HCT116 (cell line): ENCODE results near the gene HIC1. TPM values are rescaled to one million over a fixed set of nuclear protein-coding genes. Genes with fewer than 3 reads are reported as not detected.

Source experiments
- ATAC-seq: fragments of 200-7000 bp; cut with Tn5 transposase; 2 replicates; pipeline ENCODE4 v1.9.1; 2020; ENCODE audit warnings: mild to moderate bottlenecking, moderate library complexity
- BruUV-seq: library from RNA; stranded (reverse); fragments of 400-500 nt; replicated peaks from 2 replicates; lab custom pipeline; 2021; lab: Mats Ljungman, UMichigan
- CTCF ChIA-PET: fragments of 300-600 bp; sonication (Branson Sonifier 250); formaldehyde crosslinking; loops from one replicate; lab custom pipeline; 2021; ENCODE audit warnings: antibody characterized with exemption; lab: Charles Lee
- POLR2A ChIA-PET: fragments of 300-600, 350-600 bp; sonication (Branson Sonifier 250); formaldehyde crosslinking; loops from one replicate; lab custom pipeline; 2021; ENCODE audit warnings: antibody characterized with exemption; lab: Charles Lee
- RAD21 ChIA-PET, 2 experiments: fragments of 300-600 bp; sonication (Branson Sonifier 250); formaldehyde crosslinking; loops; one replicate each; lab custom pipeline; 2023; ENCODE audit warnings: low total read pairs in 2 of 2; ENCODE audit not compliant: uncharacterized antibody in 2 of 2, unreplicated experiment in 2 of 2, low non-redundant PET in 1 of 2; lab: Charles Lee
- DNase-seq: peaks from one replicate; pipeline ENCODE4 v3.0.0-alpha.2; 2010; ENCODE audit warnings: low read depth, low spot score
- H2AFZ ChIP-seq: fragments of 200-600 bp; shearing (Covaris generic), sonication (generic); 2 replicates; pipeline ENCODE4 v1.6.1; 2017; ENCODE audit warnings: low read depth, mixed run types, mixed read lengths, antibody characterized with exemption, low read length; ENCODE audit not compliant: poor library complexity, severe bottlenecking
- H3K27ac ChIP-seq: 2 replicates; pipeline ENCODE4 v1.5.1; 2012; ENCODE audit warnings: low read depth, low read length
- H3K27me3 ChIP-seq: fragments of 200-600 bp; sonication (generic); 2 replicates; pipeline ENCODE4 v1.6.1; 2016; ENCODE audit warnings: mixed run types, low read length, mixed read lengths; ENCODE audit not compliant: insufficient read depth
- H3K36me3 ChIP-seq, 2 experiments: fragments of 200-500 bp in 1 of 2; fragments of 200-600 bp in 1 of 2; sonication (Bioruptor generic) in 1 of 2; sonication (generic) in 1 of 2; 2 replicates each; pipeline versions ENCODE4 v1.5.1 to v1.6.1; 2014 to 2016; ENCODE audit warnings: low read length in 2 of 2, inconsistent platforms in 1 of 2, mixed read lengths in 1 of 2, mixed run types in 1 of 2; ENCODE audit not compliant: insufficient read depth in 2 of 2, control insufficient read depth in 1 of 2
- H3K4me1 ChIP-seq, 2 experiments: fragments of 200-600 bp in 1 of 2; sonication (generic) in 1 of 2; 2 replicates each; pipeline versions ENCODE4 v1.5.1 to v1.6.1; 2012 to 2017; ENCODE audit warnings: low read length in 2 of 2, inconsistent platforms in 1 of 2, mild to moderate bottlenecking in 1 of 2, mixed read lengths in 1 of 2, mixed run types in 1 of 2, moderate library complexity in 1 of 2; ENCODE audit not compliant: insufficient read depth in 2 of 2, control insufficient read depth in 1 of 2
- H3K4me2 ChIP-seq: fragments of 200-600 bp; sonication (generic); 2 replicates; pipeline ENCODE4 v1.6.1; 2017; ENCODE audit warnings: mixed run types, low read length, mixed read lengths
- H3K4me3 ChIP-seq, 2 experiments: fragments of 200-600 bp in 1 of 2; sonication (generic) in 1 of 2; replicated peaks in 1 of 2; 2 replicates each; pipeline ENCODE4 v1.5.1; 2011 to 2016; ENCODE audit warnings: low read length in 2 of 2, control low read depth in 1 of 2, low read depth in 1 of 2, mild to moderate bottlenecking in 1 of 2, mixed read lengths in 1 of 2, mixed run types in 1 of 2
- H3K79me2 ChIP-seq: fragments of 200-600 bp; sonication (generic); 2 replicates; pipeline ENCODE4 v1.6.1; 2017; ENCODE audit warnings: mild to moderate bottlenecking, mixed run types, low read length, moderate library complexity, mixed read lengths; ENCODE audit not compliant: insufficient read depth
- H3K9ac ChIP-seq: fragments of 200-600 bp; sonication (generic); 2 replicates; pipeline ENCODE4 v1.6.1; 2016; ENCODE audit warnings: low read length, mixed read lengths
- H3K9me2 ChIP-seq: fragments of 200-600 bp; sonication (generic), shearing (Covaris generic); 2 replicates; pipeline ENCODE4 v1.6.1; 2017; ENCODE audit warnings: mixed run types, mild to moderate bottlenecking, moderate library complexity; ENCODE audit not compliant: insufficient read depth
- H3K9me3 ChIP-seq, 2 experiments: fragments of 200-500 bp in 1 of 2; fragments of 200-600 bp in 1 of 2; sonication (Bioruptor generic) in 1 of 2; sonication (generic) in 1 of 2; 2 replicates each; pipeline ENCODE4 v1.6.1; 2014 to 2017; ENCODE audit warnings: low read length in 2 of 2, mixed read lengths in 2 of 2, inconsistent platforms in 1 of 2, low read depth in 1 of 2, mild to moderate bottlenecking in 1 of 2, mixed run types in 1 of 2, moderate library complexity in 1 of 2; ENCODE audit not compliant: control insufficient read depth in 1 of 2, insufficient read depth in 1 of 2
- H4K20me1 ChIP-seq: fragments of 200-600 bp; sonication (generic), shearing (Covaris generic); 2 replicates; pipeline ENCODE4 v1.6.1; 2017; ENCODE audit warnings: mixed run types, mild to moderate bottlenecking, moderate library complexity; ENCODE audit not compliant: insufficient read depth
- CBX3 ChIP-seq: IDR thresholded peaks from 2 replicates; pipeline ENCODE4 v1.6.1; 2012; ENCODE audit warnings: low read depth
- CEBPB ChIP-seq: IDR thresholded peaks from 2 replicates; pipeline ENCODE4 v1.6.1; 2012; ENCODE audit warnings: low read depth
- CTCF ChIP-seq, 3 experiments: fragments of 200-600 bp in 1 of 3; sonication (generic) in 1 of 3; IDR thresholded peaks in 2 of 3; conservative IDR thresholded peaks in 1 of 3; 2 replicates each; pipeline ENCODE4 v1.5.1; 2012 to 2017; ENCODE audit warnings: low read depth in 2 of 3, low read length in 2 of 3, antibody characterized with exemption in 1 of 3, borderline replicate concordance in 1 of 3, control low read depth in 1 of 3, mild to moderate bottlenecking in 1 of 3, mixed read lengths in 1 of 3, mixed run types in 1 of 3, moderate library complexity in 1 of 3; ENCODE audit not compliant: insufficient read depth in 1 of 3
- EGR1 ChIP-seq: IDR thresholded peaks from 2 replicates; pipeline ENCODE4 v1.6.1; 2012; ENCODE audit warnings: low read depth
- POLR2A ChIP-seq: IDR thresholded peaks from 2 replicates; pipeline ENCODE4 v1.7.0; 2011; ENCODE audit warnings: borderline replicate concordance; ENCODE audit not compliant: insufficient read depth, insufficient read length; ENCODE audit errors: extremely low read depth
- SIN3A ChIP-seq: IDR thresholded peaks from 2 replicates; pipeline ENCODE4 v1.6.1; 2012; ENCODE audit warnings: low read depth
- YY1 ChIP-seq: IDR thresholded peaks from 2 replicates; pipeline ENCODE4 v1.6.1; 2011; ENCODE audit warnings: low read length, low read depth, moderate library complexity, mild to moderate bottlenecking; ENCODE audit not compliant: insufficient replicate concordance; ENCODE audit errors: extremely low read depth
- ZBTB33 ChIP-seq: IDR thresholded peaks from 2 replicates; pipeline ENCODE4 v1.6.1; 2011; ENCODE audit warnings: mild to moderate bottlenecking, low read length, moderate library complexity; ENCODE audit not compliant: insufficient replicate concordance; ENCODE audit errors: extremely low read depth
- ZFX ChIP-seq: fragments of 450-650 bp; IDR thresholded peaks from 2 replicates; pipeline ENCODE4 v1.6.1; 2017
- intact Hi-C: fragments of 100-400 bp; cut with micrococcal nuclease; formaldehyde crosslinking; loops from 2 replicates; pipeline ENCODE4 v1.10.0; 2022
- total RNA-seq: library from RNA; stranded (reverse); gene quantifications from one replicate; pipeline ENCODE4 v1.2.1, GENCODE V29; 2021; ENCODE audit not compliant: unreplicated experiment

The HIC1 gene
- total RNA-seq, 1 experiment from 2014 or later: 0.64 TPM

- no peak overlapping the region for H2AFZ ChIP-seq
- ChIA-PET RAD21 (no interaction called here), CTCF (no interaction called here), POLR2A (no interaction called here)
- TF ChIP-seq SIN3A: no peak
- TF ChIP-seq YY1: no peak
- no peak for TF ChIP-seq CTCF (IDR thresholded peaks at IDR 0.05 in 2 of 3, conservative IDR thresholded peaks at IDR 0.05 in 1 of 3; ENCODE audit: borderline replicate concordance in 1 of 3, insufficient read depth in 1 of 3, low read depth in 2 of 3, low read length in 2 of 3)
- TF ChIP-seq POLR2A: no peak
- no peak for TF ChIP-seq EGR1
- TF ChIP-seq ZBTB33: no peak
- no peak for TF ChIP-seq CBX3
- no peak for TF ChIP-seq ZFX
- TF ChIP-seq CEBPB: no peak
- no peak overlapping the region for H3K9ac ChIP-seq
- no peaks in the 10 kb centered on the region for H4K20me1 ChIP-seq
- H3K27ac ChIP-seq: no peak overlapping the region
- no peaks in the 10 kb centered on the region for H3K79me2 ChIP-seq
- H3K9me3 ChIP-seq: no peaks in the 10 kb centered on the region
- no peak overlapping the region for H3K4me3 ChIP-seq
- ATAC-seq (no peak), DNase-seq (no peak)
- H3K4me2 ChIP-seq: no peak overlapping the region
- BruUV-seq: no TSS peak
- H3K36me3 ChIP-seq: no peaks in the 10 kb centered on the region
- no peaks in the 10 kb centered on the region for H3K27me3 ChIP-seq
- H3K4me1 ChIP-seq: peaks cover 6% of the 10 kb centered on the region in 2 experiments; a peak in 3 of 4 replicates
- intact Hi-C loops: no loop called here
- no peaks in the 10 kb centered on the region for H3K9me2 ChIP-seq
Observed at GRCh38 chr17:2090210-2090641, 35.3 kb downstream of the HIC1 start.
